Keratinocyte (primary cell): ENCODE measurements around the gene ALOX5AP. TPM values are rescaled to one million over a fixed set of nuclear protein-coding genes. Genes with fewer than 3 reads are reported as not detected.

Experiments used
- DNase-seq: peaks from one replicate; pipeline ENCODE4 v3.0.0-alpha.2; 2011; ENCODE audit warnings: low read depth, missing footprints, low spot score
- FAIRE-seq: peaks from 2 replicates; lab custom pipeline; 2011; peaks lifted over from hg19 to GRCh38; lab: Jason Lieb, UNC
- H2AFZ ChIP-seq: 2 replicates; pipeline ENCODE4 v1.6.0; 2012; ENCODE audit warnings: low read length, control low read depth, inconsistent platforms; ENCODE audit not compliant: control insufficient read depth
- H3K27ac ChIP-seq: 2 replicates; pipeline ENCODE4 v1.5.1; 2011; ENCODE audit warnings: low read length; ENCODE audit not compliant: control insufficient read depth, insufficient read depth
- H3K27me3 ChIP-seq: 3 replicates; pipeline ENCODE4 v1.6.0; 2011; ENCODE audit warnings: low read length; ENCODE audit not compliant: control insufficient read depth, insufficient read depth; ENCODE audit errors: extremely low read depth
- H3K36me3 ChIP-seq, 2 experiments: 2 replicates in 1 of 2; 3 replicates in 1 of 2; pipeline ENCODE4 v1.5.1; 2011; ENCODE audit warnings: low read length in 2 of 2, mild to moderate bottlenecking in 1 of 2; ENCODE audit not compliant: control insufficient read depth in 2 of 2, insufficient read depth in 2 of 2; ENCODE audit errors: extremely low read depth in 1 of 2
- H3K4me1 ChIP-seq: 3 replicates; pipeline ENCODE4 v1.5.1; 2011; ENCODE audit warnings: low read length; ENCODE audit not compliant: control insufficient read depth, insufficient read depth; ENCODE audit errors: extremely low read depth
- H3K4me2 ChIP-seq: 3 replicates; pipeline ENCODE4 v1.6.0; 2011; ENCODE audit warnings: low read depth, low read length; ENCODE audit not compliant: control insufficient read depth, insufficient read depth; ENCODE audit errors: extremely low read depth
- H3K4me3 ChIP-seq, 3 experiments: fragments of 200-600 bp in 1 of 3; sonication (generic) in 1 of 3; 2 replicates in 2 of 3; 3 replicates in 1 of 3; pipeline ENCODE4 v1.5.1; 2011 to 2016; ENCODE audit warnings: low read length in 3 of 3, mild to moderate bottlenecking in 3 of 3, control low read depth in 2 of 3, inconsistent platforms in 1 of 3, low read depth in 1 of 3, mixed read lengths in 1 of 3, mixed run types in 1 of 3, moderate library complexity in 1 of 3; ENCODE audit not compliant: control insufficient read depth in 2 of 3, insufficient read depth in 2 of 3; ENCODE audit errors: extremely low read depth in 1 of 3
- H3K79me2 ChIP-seq: 2 replicates; pipeline ENCODE4 v1.6.0; 2012; ENCODE audit warnings: low read length; ENCODE audit not compliant: control insufficient read depth, insufficient read depth
- H3K9ac ChIP-seq: 3 replicates; pipeline ENCODE4 v1.6.0; 2011; ENCODE audit warnings: low read length; ENCODE audit not compliant: control insufficient read depth, insufficient read depth; ENCODE audit errors: extremely low read depth
- H3K9me1 ChIP-seq: 3 replicates; pipeline ENCODE4 v1.6.0; 2011; ENCODE audit warnings: low read length; ENCODE audit not compliant: control insufficient read depth, insufficient read depth; ENCODE audit errors: extremely low read depth
- H3K9me3 ChIP-seq: 2 replicates; pipeline ENCODE4 v1.5.1; 2012; ENCODE audit warnings: low read depth, low read length; ENCODE audit not compliant: control insufficient read depth
- H4K20me1 ChIP-seq: 3 replicates; pipeline ENCODE4 v1.6.0; 2011; ENCODE audit warnings: low read length; ENCODE audit not compliant: control insufficient read depth, insufficient read depth; ENCODE audit errors: extremely low read depth
- CTCF ChIP-seq, 3 experiments: IDR thresholded peaks in 1 of 3; conservative IDR thresholded peaks in 1 of 3; optimal IDR thresholded peaks in 1 of 3; 2 replicates in 2 of 3; 3 replicates in 1 of 3; pipeline versions ENCODE3 to v1.5.1; 2011; ENCODE audit warnings: low read length in 3 of 3, mild to moderate bottlenecking in 3 of 3, moderate library complexity in 2 of 3, control low read depth in 1 of 3, inconsistent platforms in 1 of 3; ENCODE audit not compliant: insufficient read depth in 2 of 3; ENCODE audit errors: extremely low read depth in 1 of 3
- EZH2 ChIP-seq: IDR thresholded peaks from one replicate; pipeline ENCODE4 v1.6.1; 2012; ENCODE audit warnings: inconsistent platforms, mild to moderate bottlenecking, low read length, moderate library complexity
- dilution Hi-C: fragments of 300-500 bp; cut with MboI; formaldehyde crosslinking; loops from one replicate; pipeline ENCODE4 v1.7.0; 2020; ENCODE audit warnings: low sequenced_read_pairs; ENCODE audit not compliant: extremely low pct_ligation_motif_present
- polyA plus RNA-seq, 5 experiments: library from polyadenylated mRNA; depleted of rRNA in 3 of 5; stranded (reverse) in 3 of 5; stranded (forward) in 1 of 5; unstranded in 1 of 5; fragments of >200 nt; gene quantifications; 1 replicate in 1 of 5; 2 replicates in 3 of 5; 3 replicates in 1 of 5; pipeline versions ENCODE4 v1.2.1 to v1.2.3, GENCODE V29; 2011 to 2012; ENCODE audit warnings: missing spikeins in 2 of 5, low read depth in 1 of 5, low replicate concordance in 1 of 5

Gene ALOX5AP
- polyA plus RNA-seq, 1 donor (not counting 4 experiments of a cell fraction or from before 2014, with no cell fraction given): 0.31 TPM

GRCh38 chr13:30805132-30805537 lies 69.8 kb downstream of the ALOX5AP start:
- Histone ChIP-seq H3K9me1 (no peaks in the 10 kb centered on the region), H3K4me2 (no peak overlapping the region), H3K27ac (no peak overlapping the region), H3K9ac (no peak overlapping the region), H4K20me1 (no peaks in the 10 kb centered on the region), H3K4me1 (peaks cover 28% of the 10 kb centered on the region), H3K79me2 (no peaks in the 10 kb centered on the region), H3K4me3 (no peak overlapping the region), H3K36me3 (no peaks in the 10 kb centered on the region), H3K27me3 (no peaks in the 10 kb centered on the region), H2AFZ (no peak overlapping the region), H3K9me3 (no peaks in the 10 kb centered on the region)
- FAIRE-seq (no peak), DNase-seq (no peak)
- TF ChIP-seq CTCF (optimal IDR thresholded peaks at IDR 0.05 in 1 of 3, IDR thresholded peaks at IDR 0.05 in 1 of 3, conservative IDR thresholded peaks at IDR 0.05 in 1 of 3; ENCODE audit: extremely low read depth in 1 of 3, insufficient read depth in 2 of 3, low read length in 3 of 3): no peak
- no peak for TF ChIP-seq EZH2
- dilution Hi-C loops: loop anchor here (10.0 kb wide), 1 partner anchor 220 kb away; no protein-coding TSS in a partner anchor

GRCh38 chr13:30805603-30806011 lies 70.3 kb downstream of the ALOX5AP start:
- Histone ChIP-seq H3K9me1 (no peaks in the 10 kb centered on the region), H4K20me1 (no peaks in the 10 kb centered on the region), H3K4me3 (no peak overlapping the region), H3K36me3 (no peaks in the 10 kb centered on the region), H3K9ac (no peak overlapping the region), H3K9me3 (no peaks in the 10 kb centered on the region), H2AFZ (no peak overlapping the region), H3K79me2 (no peaks in the 10 kb centered on the region), H3K4me2 (no peak overlapping the region), H3K27ac (no peak overlapping the region), H3K4me1 (peaks cover 32% of the 10 kb centered on the region), H3K27me3 (no peaks in the 10 kb centered on the region)
- FAIRE-seq (no peak), DNase-seq (no peak)
- no peak for TF ChIP-seq CTCF (optimal IDR thresholded peaks at IDR 0.05 in 1 of 3, IDR thresholded peaks at IDR 0.05 in 1 of 3, conservative IDR thresholded peaks at IDR 0.05 in 1 of 3; ENCODE audit: extremely low read depth in 1 of 3, insufficient read depth in 2 of 3, low read length in 3 of 3)
- TF ChIP-seq EZH2: no peak
- dilution Hi-C loops: loop anchor here (10.0 kb wide), 1 partner anchor 219 kb away; no protein-coding TSS in a partner anchor
